HepG2 (cell line): ENCODE measurements around the gene C2orf92. TPM values are rescaled to one million over a fixed set of nuclear protein-coding genes. Genes with fewer than 3 reads are reported as not detected.

ENCODE experiments used
- ASH2L ChIP-seq: fragments of 300-600, 200-600 bp; sonication (generic); IDR thresholded peaks from 2 replicates; pipeline ENCODE4 v1.7.0; 2017; ENCODE audit warnings: low read depth, mild to moderate bottlenecking, moderate library complexity, mixed read lengths, low read length; ENCODE audit not compliant: insufficient read length
- ATF5 ChIP-seq: sonication (generic); formaldehyde crosslinking; IDR thresholded peaks from 2 replicates; pipeline ENCODE4 v1.4.0; 2020; ENCODE audit warnings: mild to moderate bottlenecking, low read depth, missing genetic modification reagents
- DR1 ChIP-seq: sonication (generic); formaldehyde crosslinking; IDR thresholded peaks from 2 replicates; pipeline ENCODE4 v1.8.0; 2021; ENCODE audit warnings: mild to moderate bottlenecking, missing genetic modification reagents, inconsistent platforms
- EP300 ChIP-seq, 3 experiments: sonication (generic) in 1 of 3; formaldehyde crosslinking in 1 of 3; IDR thresholded peaks; 2 replicates each; pipeline versions ENCODE4 v1.5.1 to v1.6.1; 2011 to 2020; ENCODE audit warnings: low read depth in 2 of 3, low read length in 2 of 3, borderline replicate concordance in 1 of 3, improper control_type of control experiment in 1 of 3, mild to moderate bottlenecking in 1 of 3, missing genetic modification reagents in 1 of 3, moderate library complexity in 1 of 3
- HIVEP1 ChIP-seq: sonication (generic); formaldehyde crosslinking; IDR thresholded peaks from 2 replicates; pipeline ENCODE4 v1.4.0; 2020; ENCODE audit warnings: mild to moderate bottlenecking, missing genetic modification reagents
- MLLT10 ChIP-seq: sonication (generic); formaldehyde crosslinking; IDR thresholded peaks from 2 replicates; pipeline ENCODE4 v1.4.0; 2020; ENCODE audit warnings: missing genetic modification reagents
- SALL1 ChIP-seq: sonication (generic); formaldehyde crosslinking; IDR thresholded peaks from 2 replicates; pipeline ENCODE4 v1.8.0; 2022; ENCODE audit warnings: mild to moderate bottlenecking, missing genetic modification reagents
- SP2 ChIP-seq: sonication (generic); formaldehyde crosslinking; IDR thresholded peaks from 2 replicates; pipeline ENCODE4 v1.5.1; 2020; ENCODE audit warnings: mild to moderate bottlenecking, missing genetic modification reagents
- TCF7 ChIP-seq: sonication (generic); IDR thresholded peaks from 2 replicates; pipeline ENCODE4 v1.6.1; 2016; ENCODE audit warnings: antibody characterized with exemption, low read depth
- ZFP62 ChIP-seq: sonication (generic); formaldehyde crosslinking; IDR thresholded peaks from 2 replicates; pipeline ENCODE4 v1.4.0; 2020; ENCODE audit warnings: missing genetic modification reagents
- ZMAT3 ChIP-seq: sonication (generic); formaldehyde crosslinking; conservative IDR thresholded peaks from 2 replicates; pipeline ENCODE4 v1.7.0; 2021; ENCODE audit warnings: missing genetic modification reagents
- ZMAT5 ChIP-seq: sonication (generic); formaldehyde crosslinking; IDR thresholded peaks from 2 replicates; pipeline ENCODE4 v1.5.0; 2020; ENCODE audit warnings: mild to moderate bottlenecking, low read depth, missing genetic modification reagents, borderline replicate concordance
- ZNF362 ChIP-seq: sonication (generic); formaldehyde crosslinking; IDR thresholded peaks from 2 replicates; pipeline ENCODE4 v1.4.0; 2020; ENCODE audit warnings: missing genetic modification reagents, mild to moderate bottlenecking, borderline replicate concordance
- ZNF577 ChIP-seq: sonication (generic); formaldehyde crosslinking; IDR thresholded peaks from 2 replicates; pipeline ENCODE4 v1.4.0; 2020; ENCODE audit warnings: mild to moderate bottlenecking, low read depth, missing genetic modification reagents, borderline replicate concordance
- ZNF598 ChIP-seq: sonication (generic); formaldehyde crosslinking; IDR thresholded peaks from 2 replicates; pipeline ENCODE4 v1.5.1; 2020; ENCODE audit warnings: mild to moderate bottlenecking, missing genetic modification reagents, borderline replicate concordance
- ZNF83 ChIP-seq: sonication (generic); formaldehyde crosslinking; IDR thresholded peaks from 2 replicates; pipeline ENCODE4 v1.4.0; 2020; ENCODE audit warnings: missing genetic modification reagents, mild to moderate bottlenecking, borderline replicate concordance
- polyA plus RNA-seq, 8 experiments: library from polyadenylated mRNA; depleted of rRNA in 3 of 8; stranded (reverse) in 7 of 8; unstranded in 1 of 8; fragments of >200 nt; fragmentation: Illumina TruSeq in 4 of 8; extraction: Trizol in 4 of 8; gene quantifications; 2 replicates each; pipeline versions ENCODE4 v1.2.1 to v1.2.3, GENCODE V29; 2011 to 2016; ENCODE audit warnings: low read depth in 4 of 8, missing spikeins in 1 of 8, mixed read lengths in 1 of 8; ENCODE audit not compliant: insufficient read depth in 1 of 8
- total RNA-seq, 5 experiments: library from RNA; depleted of rRNA; stranded (reverse); fragments of >200 nt; fragmentation: Illumina TruSeq; extraction: Trizol; gene quantifications; 2 replicates each; pipeline ENCODE4 v1.2.3, GENCODE V29; 2016; ENCODE audit warnings: low read depth in 1 of 5
- TF ChIP-seq, protein P1 (sequence below): sonication (generic); formaldehyde crosslinking; IDR thresholded peaks from 2 replicates; pipeline ENCODE4 v1.8.1; 2023; ENCODE audit warnings: mild to moderate bottlenecking, missing genetic modification reagents, borderline replicate concordance
- TF ChIP-seq, protein P2 (sequence below), 2 experiments: sonication (generic) in 1 of 2; formaldehyde crosslinking in 1 of 2; IDR thresholded peaks; 2 replicates each; pipeline versions ENCODE4 v1.6.1 to v1.9.0; 2014 to 2022; ENCODE audit warnings: antibody characterized with exemption in 1 of 2, borderline replicate concordance in 1 of 2, inconsistent platforms in 1 of 2, low read depth in 1 of 2, missing genetic modification reagents in 1 of 2

The C2orf92 gene
- total and polyA plus RNA-seq, 2 of the 13 experiments (the other 11 are each of a cell fraction or from before 2014, with no cell fraction given): 4.9 to 5.0 TPM

DNA sequence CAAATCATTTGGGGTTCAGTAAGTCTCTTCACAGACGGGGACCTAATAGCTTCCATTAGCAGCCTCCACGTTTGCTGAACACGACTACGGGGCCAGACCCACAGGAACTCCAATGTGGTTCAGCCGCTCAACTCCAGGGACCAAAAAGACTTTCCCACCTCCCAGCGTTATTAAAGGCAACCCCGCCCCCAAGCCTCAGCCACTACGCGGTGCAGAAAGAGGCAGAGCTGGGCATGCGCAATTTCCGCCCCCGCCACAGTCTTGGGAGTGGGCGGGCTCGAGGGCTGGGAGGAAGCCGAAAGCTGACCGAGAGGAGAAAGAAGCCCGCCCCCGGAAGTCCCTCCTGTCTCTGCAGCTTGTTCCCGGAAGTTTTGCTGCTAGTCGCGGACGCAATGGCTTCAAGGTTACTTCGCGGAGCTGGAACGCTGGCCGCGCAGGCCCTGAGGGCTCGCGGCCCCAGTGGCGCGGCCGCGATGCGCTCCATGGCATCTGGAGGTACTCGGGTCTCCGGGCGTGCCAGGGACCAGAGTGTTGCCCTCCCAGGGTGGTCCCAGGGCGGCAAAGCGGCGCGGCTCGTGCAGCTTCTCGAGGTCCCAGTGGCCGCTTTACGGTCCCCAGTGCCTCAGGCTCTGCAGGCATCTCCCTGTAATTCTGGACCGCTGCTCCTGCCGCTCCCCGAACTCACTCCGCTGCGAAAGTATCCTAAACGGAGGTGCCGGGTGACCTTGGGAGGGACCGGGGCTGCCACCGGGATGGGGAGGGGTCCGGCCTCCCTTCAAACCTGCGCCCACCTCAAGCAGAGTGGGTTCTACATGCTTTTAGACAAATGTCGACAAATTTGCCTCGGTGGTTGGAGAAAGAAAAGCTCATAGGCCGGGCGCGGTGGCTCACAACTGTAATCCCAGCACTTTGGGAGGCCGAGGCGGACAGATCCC is 23.6 kb upstream of the C2orf92 start, which contains the start of gene COX5B (continued):
- TF ChIP-seq ATF5 (CRISPR knock-in tag): no peak
- TF ChIP-seq, protein P1, sequence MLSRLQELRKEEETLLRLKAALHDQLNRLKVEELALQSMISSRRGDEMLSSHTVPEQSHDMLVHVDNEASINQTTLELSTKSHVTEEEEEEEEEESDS (CRISPR knock-in tag): peak; percentile 16; the same call in 1 of the 2 replicates
- TF ChIP-seq SALL1: peak; percentile 61; the same call in 1 of the 2 replicates
- TF ChIP-seq SP2 (CRISPR knock-in tag): peak; percentile 77
- no peak; a peak in 1 of 4 replicates for TF ChIP-seq EP300 (IDR thresholded peaks at IDR 0.05; ENCODE audit: low read depth in 2 of 2, low read length in 2 of 2)
- TF ChIP-seq EP300 (CRISPR knock-in tag; IDR thresholded peaks at IDR 0.05; ENCODE audit: borderline replicate concordance): peak; percentile 49
- peak; percentile 92 for TF ChIP-seq ZNF598 (CRISPR knock-in tag)
- TF ChIP-seq ASH2L: peak; percentile 90
- peak; percentile 65; the same call in 1 of the 2 replicates for TF ChIP-seq ZNF83 (CRISPR knock-in tag)
- TF ChIP-seq MLLT10 (CRISPR knock-in tag): peak; percentile 88
- TF ChIP-seq HIVEP1 (CRISPR knock-in tag): peak; percentile 70; the same call in 1 of the 2 replicates
- peak; percentile 26; the same call in 1 of the 2 replicates for TF ChIP-seq ZNF362 (CRISPR knock-in tag)
- TF ChIP-seq ZNF577: no peak
- no peak for TF ChIP-seq ZMAT5
- TF ChIP-seq ZMAT3 (CRISPR knock-in tag): peak; percentile 96
- no peak for TF ChIP-seq TCF7
- TF ChIP-seq, protein P2, sequence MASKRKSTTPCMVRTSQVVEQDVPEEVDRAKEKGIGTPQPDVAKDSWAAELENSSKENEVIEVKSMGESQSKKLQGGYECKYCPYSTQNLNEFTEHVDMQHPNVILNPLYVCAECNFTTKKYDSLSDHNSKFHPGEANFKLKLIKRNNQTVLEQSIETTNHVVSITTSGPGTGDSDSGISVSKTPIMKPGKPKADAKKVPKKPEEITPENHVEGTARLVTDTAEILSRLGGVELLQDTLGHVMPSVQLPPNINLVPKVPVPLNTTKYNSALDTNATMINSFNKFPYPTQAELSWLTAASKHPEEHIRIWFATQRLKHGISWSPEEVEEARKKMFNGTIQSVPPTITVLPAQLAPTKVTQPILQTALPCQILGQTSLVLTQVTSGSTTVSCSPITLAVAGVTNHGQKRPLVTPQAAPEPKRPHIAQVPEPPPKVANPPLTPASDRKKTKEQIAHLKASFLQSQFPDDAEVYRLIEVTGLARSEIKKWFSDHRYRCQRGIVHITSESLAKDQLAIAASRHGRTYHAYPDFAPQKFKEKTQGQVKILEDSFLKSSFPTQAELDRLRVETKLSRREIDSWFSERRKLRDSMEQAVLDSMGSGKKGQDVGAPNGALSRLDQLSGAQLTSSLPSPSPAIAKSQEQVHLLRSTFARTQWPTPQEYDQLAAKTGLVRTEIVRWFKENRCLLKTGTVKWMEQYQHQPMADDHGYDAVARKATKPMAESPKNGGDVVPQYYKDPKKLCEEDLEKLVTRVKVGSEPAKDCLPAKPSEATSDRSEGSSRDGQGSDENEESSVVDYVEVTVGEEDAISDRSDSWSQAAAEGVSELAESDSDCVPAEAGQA (IDR thresholded peaks at IDR 0.05; ENCODE audit: low read depth): 0 out of 2 replicates have a peak, but pooled peaks have one; percentile 44
- TF ChIP-seq, protein P2 (CRISPR knock-in tag; IDR thresholded peaks at IDR 0.05; ENCODE audit: borderline replicate concordance): no peak; the same call in 1 of the 2 replicates
- TF ChIP-seq DR1 (CRISPR knock-in tag): peak; percentile 90
- TF ChIP-seq ZFP62 (CRISPR knock-in tag): no peak
